GM21526 (cell line): ENCODE results near the gene UTF1.
"Not testable (repeated sequence)": the region's sequence is repeated elsewhere in the genome, so short reads cannot be mapped to it uniquely, and the experiment has no call there.

Experiments
- ATAC-seq: cut with Tn5 transposase; IDR thresholded peaks from one replicate; pipeline ENCODE4 v1.9.1; 2021; ENCODE audit warnings: moderate library complexity; ENCODE audit not compliant: unreplicated experiment, low FRiP score

Gene UTF1

GRCh38 chr10:133207627-133208026 is 22.4 kb upstream of the UTF1 start:
- ATAC-seq = no peak

GRCh38 chr10:133208466-133208865 is 21.6 kb upstream of the UTF1 start:
- no peak for ATAC-seq

- ATAC-seq = no peak
Observed at GRCh38 chr10:133209117-133209516, 20.9 kb upstream of the UTF1 start.

- ATAC-seq = no peak
Observed at GRCh38 chr10:133209641-133210040, 20.4 kb upstream of the UTF1 start.

GRCh38 chr10:133210398-133211140 is 19.4 kb upstream of the UTF1 start:
- no peak for ATAC-seq

- ATAC-seq = no peak
Observed at GRCh38 chr10:133211141-133211830, 18.7 kb upstream of the UTF1 start.

- no peak for ATAC-seq
Observed at GRCh38 chr10:133211959-133212852, 17.8 kb upstream of the UTF1 start.

GRCh38 chr10:133212853-133213494 is 17.0 kb upstream of the UTF1 start:
- ATAC-seq = no peak

- no peak for ATAC-seq
Observed at GRCh38 chr10:133213641-133214467, 16.2 kb upstream of the UTF1 start.

- no peak for ATAC-seq
Observed at GRCh38 chr10:133214468-133215410, 15.3 kb upstream of the UTF1 start.

- no peak for ATAC-seq
Observed at GRCh38 chr10:133215586-133215985, 14.4 kb upstream of the UTF1 start.

GRCh38 chr10:133216776-133217175 is 13.2 kb upstream of the UTF1 start:
- no peak for ATAC-seq

GRCh38 chr10:133217800-133218589 is 12.0 kb upstream of the UTF1 start:
- no peak for ATAC-seq

GRCh38 chr10:133218891-133219290 is 11.1 kb upstream of the UTF1 start:
- ATAC-seq = no peak

GRCh38 chr10:133219782-133220181 is 10.2 kb upstream of the UTF1 start:
- ATAC-seq = no peak

- ATAC-seq = no peak
Observed at GRCh38 chr10:133221331-133221730, 8.7 kb upstream of the UTF1 start.

GRCh38 chr10:133221756-133222155 is 8.3 kb upstream of the UTF1 start:
- not testable (repeated sequence) for ATAC-seq

GRCh38 chr10:133224076-133224475 is 5.9 kb upstream of the UTF1 start:
- no peak for ATAC-seq
